ENCODE data around the gene ADAMTS15.
"Not testable (repeated sequence)": the region's sequence is repeated elsewhere in the genome, so short reads cannot be mapped to it uniquely, and the experiment has no call there.

ADAMTS15 gene

DNA sequence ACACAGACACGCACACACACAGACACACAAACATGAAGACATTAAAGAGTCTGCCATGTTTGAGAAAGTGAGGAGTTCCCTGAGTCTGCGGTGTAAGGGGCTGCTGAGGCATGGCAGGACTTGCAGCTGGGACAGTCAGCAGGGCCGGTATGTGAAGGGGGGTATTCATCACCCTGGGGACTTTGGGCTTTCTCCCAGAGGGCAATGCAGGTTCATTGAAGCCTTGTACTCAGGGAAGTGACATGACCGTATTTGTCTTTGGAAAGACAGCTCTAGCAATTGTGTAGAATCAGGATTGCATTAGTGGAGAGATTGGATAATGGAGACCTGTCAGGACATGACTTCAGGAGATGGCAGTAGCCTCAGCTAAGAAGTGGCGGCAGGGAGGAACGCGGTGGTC lies 10.6 kb upstream of the ADAMTS15 start:
- H3K27ac ChIP-seq (ENCODE audit: low read depth, low read length, severe bottlenecking), result no peak overlapping the region

DNA sequence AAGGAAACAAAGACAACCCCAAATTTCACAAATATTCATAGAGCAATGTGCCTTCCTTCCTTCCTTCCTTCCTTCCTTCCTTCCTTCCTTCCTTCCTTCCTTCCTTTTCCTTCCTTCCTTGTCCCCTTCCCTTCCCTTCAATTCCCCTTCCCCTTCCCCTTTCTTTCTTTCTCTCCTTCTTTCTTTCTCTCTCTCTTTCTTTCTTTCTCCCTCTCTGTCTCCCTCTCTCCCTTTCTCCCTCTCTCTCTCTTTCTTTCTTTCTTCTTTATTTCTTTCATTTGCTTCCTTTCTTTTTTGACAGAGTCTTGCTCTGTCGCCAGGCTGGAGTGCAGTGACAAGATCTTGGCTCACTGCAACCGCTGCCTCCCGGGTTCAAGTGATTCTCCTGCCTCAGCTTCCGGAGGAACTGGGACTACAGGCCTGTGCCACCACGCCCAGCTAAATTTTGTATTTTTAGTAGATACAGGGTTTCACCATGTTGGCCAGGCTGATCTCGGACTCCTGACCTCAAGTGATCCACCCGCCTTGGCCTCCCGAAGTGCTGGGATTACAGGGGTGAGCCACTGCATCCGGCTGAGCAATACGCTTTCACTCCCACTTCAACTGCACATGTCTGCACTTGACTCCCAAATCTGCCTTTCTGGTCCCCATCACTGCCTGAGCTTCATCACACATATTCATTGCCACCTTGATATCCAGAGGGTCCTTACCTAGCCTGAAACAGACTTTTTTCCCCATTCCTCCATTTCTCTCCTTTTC lies 9.9 kb upstream of the ADAMTS15 start:
- WGBS, 2 experiments (ENCODE audit: insufficient coverage in 2 of 2), result 89 to 94% methylated on average over 7 to 9 of the region's 10 CpGs
- not testable (repeated sequence) for H3K4me3 ChIP-seq (ENCODE audit: extremely low read depth, insufficient read depth, low read length, poor library complexity, severe bottlenecking); H3K9me3 ChIP-seq (ENCODE audit: control insufficient read depth, low read length); H3K36me3 ChIP-seq (ENCODE audit: control insufficient read depth, insufficient read depth, low read length); H3K27ac ChIP-seq (ENCODE audit: low read depth, low read length, severe bottlenecking)
- H3K4me1 ChIP-seq (ENCODE audit: control insufficient read depth, insufficient read depth, low read length, poor library complexity, severe bottlenecking), result peaks cover 12% of the 10 kb centered on the region

More for the DNA sequence above, 10.6 kb upstream of the ADAMTS15 start:
- H3K4me1 ChIP-seq (ENCODE audit: control insufficient read depth, insufficient read depth, low read length, poor library complexity, severe bottlenecking), result peaks cover 12% of the 10 kb centered on the region
- H3K36me3 ChIP-seq (ENCODE audit: control insufficient read depth, insufficient read depth, low read length), result no peaks in the 10 kb centered on the region
- no peak overlapping the region for H3K4me3 ChIP-seq (ENCODE audit: extremely low read depth, insufficient read depth, low read length, poor library complexity, severe bottlenecking)
- H3K9me3 ChIP-seq (ENCODE audit: control insufficient read depth, low read length), result peaks cover 6% of the 10 kb centered on the region
- WGBS, 2 experiments (ENCODE audit: insufficient coverage in 2 of 2), result 85 to 97% methylated on average over 6 of the region's 7 CpGs

DNA sequence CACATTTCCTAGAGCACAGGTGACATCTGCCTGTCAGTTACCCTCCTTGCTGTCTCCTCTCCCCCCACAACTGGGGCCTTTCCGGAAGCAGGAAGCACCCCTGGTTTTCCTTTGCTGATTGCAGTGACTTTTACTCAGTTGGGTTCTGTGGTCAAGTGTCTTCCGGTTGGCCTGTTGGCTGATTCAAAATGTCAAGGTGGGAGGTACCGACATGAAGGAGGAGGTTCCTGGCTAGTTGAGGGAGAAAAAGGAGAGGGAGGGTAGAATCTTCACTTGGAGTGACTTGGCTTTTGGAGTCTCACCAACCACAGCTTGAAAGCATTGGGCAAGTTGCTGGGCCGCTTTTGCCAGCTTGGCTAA lies 9.3 kb upstream of the ADAMTS15 start:
- H3K4me3 ChIP-seq (ENCODE audit: extremely low read depth, insufficient read depth, low read length, poor library complexity, severe bottlenecking), result no peak overlapping the region
- 93 to 94% methylated on average over 3 to 4 of the region's 4 CpGs for WGBS, 2 experiments (ENCODE audit: insufficient coverage in 2 of 2)
- no peaks in the 10 kb centered on the region for H3K36me3 ChIP-seq (ENCODE audit: control insufficient read depth, insufficient read depth, low read length)
- H3K9me3 ChIP-seq (ENCODE audit: control insufficient read depth, low read length), result peaks cover 6% of the 10 kb centered on the region
- peaks cover 12% of the 10 kb centered on the region for H3K4me1 ChIP-seq (ENCODE audit: control insufficient read depth, insufficient read depth, low read length, poor library complexity, severe bottlenecking)
- no peak overlapping the region for H3K27ac ChIP-seq (ENCODE audit: low read depth, low read length, severe bottlenecking)

DNA sequence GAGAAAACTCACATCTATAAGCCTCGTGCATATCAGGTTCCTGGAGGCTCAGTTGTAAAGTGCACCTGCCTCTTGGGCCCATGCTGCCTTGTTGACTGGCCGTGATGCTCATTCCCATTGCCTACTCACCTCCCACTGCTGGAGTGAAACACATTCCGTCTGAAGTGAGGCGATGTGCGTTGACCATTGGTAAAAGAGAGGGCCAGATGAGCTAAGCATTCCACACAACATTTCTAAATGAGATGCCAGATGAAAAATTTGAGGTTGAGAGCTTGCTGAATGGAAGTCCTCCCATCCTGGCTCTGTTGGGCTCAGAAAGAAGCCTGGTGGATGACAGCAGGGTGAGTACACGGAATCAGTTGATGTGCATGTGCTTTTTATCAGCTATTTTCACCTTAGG lies 8.6 kb upstream of the ADAMTS15 start:
- Histone ChIP-seq H3K4me1 (ENCODE audit: control insufficient read depth, insufficient read depth, low read length, poor library complexity, severe bottlenecking) (peaks cover 12% of the 10 kb centered on the region), H3K4me3 (ENCODE audit: extremely low read depth, insufficient read depth, low read length, poor library complexity, severe bottlenecking) (no peak overlapping the region), H3K9me3 (ENCODE audit: control insufficient read depth, low read length) (peaks cover 6% of the 10 kb centered on the region), H3K27ac (ENCODE audit: low read depth, low read length, severe bottlenecking) (no peak overlapping the region), H3K36me3 (ENCODE audit: control insufficient read depth, insufficient read depth, low read length) (no peaks in the 10 kb centered on the region)
- WGBS, 2 experiments (ENCODE audit: insufficient coverage in 2 of 2), result 89 to 94% methylated on average over 2 to 5 of the region's 6 CpGs

DNA sequence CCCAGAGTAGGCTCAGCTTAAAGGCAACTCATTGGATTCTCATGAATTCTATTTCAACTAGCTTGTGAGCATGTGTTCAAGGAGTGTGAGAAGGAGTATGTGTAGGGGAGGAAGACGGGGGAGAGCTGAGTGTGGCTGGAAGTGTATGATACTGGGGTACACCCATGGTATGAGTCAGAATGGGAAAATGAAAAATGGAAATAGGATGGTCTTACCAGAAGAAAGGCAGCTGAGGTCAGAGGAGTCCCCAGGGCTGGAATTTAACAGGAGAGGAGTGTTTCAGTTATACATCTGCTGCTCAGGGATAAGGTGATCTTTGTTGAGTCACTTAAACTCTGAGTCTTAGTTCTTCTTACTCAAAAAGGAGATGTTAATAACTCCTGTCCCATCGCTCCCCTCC lies 6.7 kb upstream of the ADAMTS15 start:
- 94% methylated on average over 1 of the region's 2 CpGs for WGBS, 2 experiments (ENCODE audit: insufficient coverage in 2 of 2)
- Histone ChIP-seq H3K4me1 (ENCODE audit: control insufficient read depth, insufficient read depth, low read length, poor library complexity, severe bottlenecking) (no peaks in the 10 kb centered on the region), H3K27ac (ENCODE audit: low read depth, low read length, severe bottlenecking) (no peak overlapping the region), H3K4me3 (ENCODE audit: extremely low read depth, insufficient read depth, low read length, poor library complexity, severe bottlenecking) (no peak overlapping the region), H3K9me3 (ENCODE audit: control insufficient read depth, low read length) (peaks cover 6% of the 10 kb centered on the region), H3K36me3 (ENCODE audit: control insufficient read depth, insufficient read depth, low read length) (no peaks in the 10 kb centered on the region)

DNA sequence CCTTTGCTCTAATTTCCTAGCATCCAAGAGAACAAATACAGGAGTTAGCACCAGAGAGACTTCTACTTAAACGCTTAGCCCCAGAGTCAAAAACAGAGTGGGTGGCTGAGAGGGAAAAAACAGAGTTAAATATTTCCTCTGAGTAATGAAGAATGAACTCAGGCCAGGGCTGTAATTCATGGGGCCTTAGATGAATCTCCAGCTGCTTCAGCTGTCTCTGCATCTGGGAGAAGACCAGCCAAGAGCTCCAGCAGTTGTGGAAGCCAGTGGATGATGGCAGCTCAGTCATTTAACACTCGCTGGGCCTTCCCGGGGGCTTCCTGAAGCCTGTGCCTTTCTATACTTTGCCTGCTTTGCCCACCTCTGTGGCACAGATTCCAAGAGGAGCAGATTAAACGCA lies 5.7 kb upstream of the ADAMTS15 start:
- Histone ChIP-seq H3K4me3 (ENCODE audit: extremely low read depth, insufficient read depth, low read length, poor library complexity, severe bottlenecking) (no peak overlapping the region), H3K9me3 (ENCODE audit: control insufficient read depth, low read length) (peaks cover 6% of the 10 kb centered on the region), H3K36me3 (ENCODE audit: control insufficient read depth, insufficient read depth, low read length) (no peaks in the 10 kb centered on the region), H3K27ac (ENCODE audit: low read depth, low read length, severe bottlenecking) (no peak overlapping the region), H3K4me1 (ENCODE audit: control insufficient read depth, insufficient read depth, low read length, poor library complexity, severe bottlenecking) (no peaks in the 10 kb centered on the region)
- 97% methylated on average over 3 of the region's 4 CpGs; no CpG with 5 or more reads in 1 of the 2 experiments for WGBS, 2 experiments (ENCODE audit: insufficient coverage in 2 of 2)

DNA sequence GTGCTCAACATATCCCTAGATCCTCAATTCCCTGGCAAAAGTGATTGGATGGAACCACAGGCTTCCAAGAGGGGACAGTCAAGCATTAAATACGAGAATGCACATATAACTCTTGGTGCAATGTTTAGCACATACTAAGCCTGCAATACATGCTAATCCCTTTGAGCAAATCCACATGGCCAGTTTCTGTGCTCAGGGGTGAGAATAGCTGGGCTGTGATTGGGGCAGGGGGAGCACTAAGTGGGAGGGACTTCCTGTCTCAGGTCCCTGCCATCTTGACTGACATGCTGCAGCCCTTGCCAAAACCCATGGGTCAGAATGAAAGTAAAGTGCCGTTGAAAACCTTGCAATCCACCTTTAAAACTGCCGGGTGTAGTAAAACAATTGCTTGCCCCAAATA lies 2.7 kb upstream of the ADAMTS15 start:
- peaks cover 10% of the 10 kb centered on the region for H3K4me1 ChIP-seq (ENCODE audit: control insufficient read depth, insufficient read depth, low read length, poor library complexity, severe bottlenecking)
- WGBS, 2 experiments (ENCODE audit: insufficient coverage in 2 of 2), result 94 to 95% methylated on average over 2 of the region's 3 CpGs
- no peak overlapping the region for H3K27ac ChIP-seq (ENCODE audit: low read depth, low read length, severe bottlenecking)
- peaks cover 5% of the 10 kb centered on the region for H3K9me3 ChIP-seq (ENCODE audit: control insufficient read depth, low read length)
- no peaks in the 10 kb centered on the region for H3K36me3 ChIP-seq (ENCODE audit: control insufficient read depth, insufficient read depth, low read length)
- no peak overlapping the region for H3K4me3 ChIP-seq (ENCODE audit: extremely low read depth, insufficient read depth, low read length, poor library complexity, severe bottlenecking)

DNA sequence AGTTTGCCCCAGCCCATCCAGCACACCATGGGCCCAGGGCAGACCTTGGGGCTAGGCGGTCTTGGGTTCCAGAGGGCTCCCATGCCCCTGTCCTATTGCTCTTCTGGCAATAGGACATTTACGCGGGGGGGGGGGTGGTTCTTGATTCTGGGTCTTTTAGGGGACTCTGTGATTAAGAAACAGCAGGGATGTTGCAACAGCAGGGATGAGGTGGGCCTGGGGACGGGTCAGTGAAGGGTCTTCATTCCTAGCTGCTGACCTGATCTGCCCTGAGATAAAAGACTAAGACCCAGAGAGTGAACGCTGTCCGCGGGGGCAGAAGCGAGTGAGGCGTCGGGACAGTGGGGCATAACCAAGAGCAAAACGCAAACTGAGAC lies 418 bp upstream of the ADAMTS15 start:
- WGBS, 2 experiments (ENCODE audit: insufficient coverage in 2 of 2), result 1 to 5% methylated on average over 7 to 8 of the region's 11 CpGs
- H3K36me3 ChIP-seq (ENCODE audit: control insufficient read depth, insufficient read depth, low read length), result no peaks in the 10 kb centered on the region
- no peaks in the 10 kb centered on the region for H3K9me3 ChIP-seq (ENCODE audit: control insufficient read depth, low read length)
- H3K4me1 ChIP-seq (ENCODE audit: control insufficient read depth, insufficient read depth, low read length, poor library complexity, severe bottlenecking), result peaks cover 15% of the 10 kb centered on the region
- peak overlapping the region; percentile 55 for H3K4me3 ChIP-seq (ENCODE audit: extremely low read depth, insufficient read depth, low read length, poor library complexity, severe bottlenecking)
- no peak overlapping the region for H3K27ac ChIP-seq (ENCODE audit: low read depth, low read length, severe bottlenecking)

DNA sequence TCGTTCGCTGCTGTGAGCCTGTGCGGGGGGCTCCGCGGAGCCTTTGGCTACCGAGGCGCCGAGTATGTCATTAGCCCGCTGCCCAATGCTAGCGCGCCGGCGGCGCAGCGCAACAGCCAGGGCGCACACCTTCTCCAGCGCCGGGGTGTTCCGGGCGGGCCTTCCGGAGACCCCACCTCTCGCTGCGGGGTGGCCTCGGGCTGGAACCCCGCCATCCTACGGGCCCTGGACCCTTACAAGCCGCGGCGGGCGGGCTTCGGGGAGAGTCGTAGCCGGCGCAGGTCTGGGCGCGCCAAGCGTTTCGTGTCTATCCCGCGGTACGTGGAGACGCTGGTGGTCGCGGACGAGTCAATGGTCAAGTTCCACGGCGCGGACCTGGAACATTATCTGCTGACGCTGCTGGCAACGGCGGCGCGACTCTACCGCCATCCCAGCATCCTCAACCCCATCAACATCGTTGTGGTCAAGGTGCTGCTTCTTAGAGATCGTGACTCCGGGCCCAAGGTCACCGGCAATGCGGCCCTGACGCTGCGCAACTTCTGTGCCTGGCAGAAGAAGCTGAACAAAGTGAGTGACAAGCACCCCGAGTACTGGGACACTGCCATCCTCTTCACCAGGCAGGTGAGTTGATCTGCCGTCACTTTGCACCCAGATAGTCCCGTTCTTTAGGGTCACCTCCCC lies 1.0 kb downstream of the ADAMTS15 start:
- Histone ChIP-seq H3K4me3 (ENCODE audit: extremely low read depth, insufficient read depth, low read length, poor library complexity, severe bottlenecking) (peak overlapping the region; percentile 55), H3K36me3 (ENCODE audit: control insufficient read depth, insufficient read depth, low read length) (no peaks in the 10 kb centered on the region), H3K9me3 (ENCODE audit: control insufficient read depth, low read length) (no peaks in the 10 kb centered on the region), H3K27ac (ENCODE audit: low read depth, low read length, severe bottlenecking) (no peak overlapping the region), H3K4me1 (ENCODE audit: control insufficient read depth, insufficient read depth, low read length, poor library complexity, severe bottlenecking) (peaks cover 15% of the 10 kb centered on the region)
- 2 to 5% methylated on average over 49 to 52 of the region's 64 CpGs for WGBS, 2 experiments (ENCODE audit: insufficient coverage in 2 of 2)

DNA sequence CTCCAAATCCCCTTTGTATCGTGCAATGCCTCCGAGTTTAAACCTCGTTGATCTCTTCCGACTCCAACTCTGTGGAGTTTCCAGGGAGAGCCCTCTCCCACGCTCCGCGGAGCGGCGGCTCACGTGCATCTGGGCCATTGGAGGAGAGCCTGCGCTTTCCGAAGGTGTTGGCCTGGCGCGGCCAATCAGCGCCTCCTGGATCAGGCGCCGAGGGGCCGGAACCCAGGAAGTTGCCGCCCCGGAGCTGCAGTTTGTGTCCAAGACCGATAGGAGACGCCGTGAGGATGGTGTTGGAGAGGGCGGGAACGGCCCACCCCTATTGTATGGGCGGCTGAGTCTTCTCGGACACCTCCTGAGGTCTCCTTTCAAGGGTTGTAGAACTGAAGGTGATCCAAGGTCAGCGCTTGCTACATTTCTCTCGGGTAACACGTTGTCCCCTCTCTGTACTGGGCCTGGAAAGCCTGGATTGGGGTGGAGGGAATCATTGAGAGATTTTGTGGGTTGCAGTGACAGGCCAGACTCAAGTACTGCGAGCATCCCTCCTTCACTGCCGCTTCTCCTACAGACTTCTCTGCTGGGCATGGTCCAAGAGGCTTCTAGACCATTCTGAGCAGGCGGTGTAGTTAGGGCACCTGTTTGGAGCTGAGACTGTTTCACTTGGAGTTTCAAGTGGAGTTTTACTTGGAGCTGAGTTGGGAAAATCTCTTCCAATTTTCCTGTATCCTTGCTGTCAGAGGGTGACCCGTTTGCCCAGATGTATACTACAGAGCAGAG lies 1.7 kb downstream of the ADAMTS15 start:
- no peaks in the 10 kb centered on the region for H3K9me3 ChIP-seq (ENCODE audit: control insufficient read depth, low read length)
- no peaks in the 10 kb centered on the region for H3K36me3 ChIP-seq (ENCODE audit: control insufficient read depth, insufficient read depth, low read length)
- H3K27ac ChIP-seq (ENCODE audit: low read depth, low read length, severe bottlenecking), result no peak overlapping the region
- peak overlapping the region; percentile 55 for H3K4me3 ChIP-seq (ENCODE audit: extremely low read depth, insufficient read depth, low read length, poor library complexity, severe bottlenecking)
- peaks cover 15% of the 10 kb centered on the region for H3K4me1 ChIP-seq (ENCODE audit: control insufficient read depth, insufficient read depth, low read length, poor library complexity, severe bottlenecking)
- 18 to 21% methylated on average over 22 to 30 of the region's 34 CpGs for WGBS, 2 experiments (ENCODE audit: insufficient coverage in 2 of 2)

Measured in mesodermal cell (in vitro differentiated cells).